A673 (cell line): ENCODE results near the gene EPAS1.

ENCODE experiments used
- EZH2 ChIP-seq: fragments of 200-600 bp; sonication (generic); IDR thresholded peaks from 2 replicates; pipeline ENCODE4 v1.6.1; 2017; ENCODE audit warnings: borderline replicate concordance, low read depth, mild to moderate bottlenecking, mixed read lengths, antibody characterized with exemption, low read length; ENCODE audit not compliant: poor library complexity, severe bottlenecking
- TF ChIP-seq, protein P1 (sequence below): fragments of 300-800, 200-600 bp; sonication (generic); conservative IDR thresholded peaks from 2 replicates; pipeline ENCODE4 v1.5.1; 2017; ENCODE audit warnings: low read depth, mild to moderate bottlenecking, antibody characterized with exemption, low read length, moderate library complexity, mixed read lengths

GRCh38 chr2:46305767-46306166, 8.6 kb downstream of the EPAS1 start:
- TF ChIP-seq, protein P1, sequence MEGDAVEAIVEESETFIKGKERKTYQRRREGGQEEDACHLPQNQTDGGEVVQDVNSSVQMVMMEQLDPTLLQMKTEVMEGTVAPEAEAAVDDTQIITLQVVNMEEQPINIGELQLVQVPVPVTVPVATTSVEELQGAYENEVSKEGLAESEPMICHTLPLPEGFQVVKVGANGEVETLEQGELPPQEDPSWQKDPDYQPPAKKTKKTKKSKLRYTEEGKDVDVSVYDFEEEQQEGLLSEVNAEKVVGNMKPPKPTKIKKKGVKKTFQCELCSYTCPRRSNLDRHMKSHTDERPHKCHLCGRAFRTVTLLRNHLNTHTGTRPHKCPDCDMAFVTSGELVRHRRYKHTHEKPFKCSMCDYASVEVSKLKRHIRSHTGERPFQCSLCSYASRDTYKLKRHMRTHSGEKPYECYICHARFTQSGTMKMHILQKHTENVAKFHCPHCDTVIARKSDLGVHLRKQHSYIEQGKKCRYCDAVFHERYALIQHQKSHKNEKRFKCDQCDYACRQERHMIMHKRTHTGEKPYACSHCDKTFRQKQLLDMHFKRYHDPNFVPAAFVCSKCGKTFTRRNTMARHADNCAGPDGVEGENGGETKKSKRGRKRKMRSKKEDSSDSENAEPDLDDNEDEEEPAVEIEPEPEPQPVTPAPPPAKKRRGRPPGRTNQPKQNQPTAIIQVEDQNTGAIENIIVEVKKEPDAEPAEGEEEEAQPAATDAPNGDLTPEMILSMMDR = no peak
- TF ChIP-seq EZH2 = no peak
